Endothelial cell (in vitro differentiated cells): ENCODE results near the gene BMPR1B. TPM values are rescaled to one million over a fixed set of nuclear protein-coding genes. Genes with fewer than 3 reads are reported as not detected.

ENCODE experiments used
- DNase-seq: peaks from one replicate; pipeline ENCODE4 v3.0.0; 2021; ENCODE audit warnings: low spot score
- H3K27ac Mint-ChIP-seq: one replicate; pipeline ENCODE4 v1.8.0; 2021; ENCODE audit warnings: mixed read lengths, inconsistent platforms; ENCODE audit not compliant: unreplicated experiment
- H3K27me3 Mint-ChIP-seq: one replicate; pipeline ENCODE4 v1.8.0; 2021; ENCODE audit warnings: mild to moderate bottlenecking, moderate library complexity, mixed read lengths, inconsistent platforms; ENCODE audit not compliant: unreplicated experiment
- H3K36me3 Mint-ChIP-seq: one replicate; pipeline ENCODE4 v1.8.0; 2021; ENCODE audit warnings: mild to moderate bottlenecking, low read depth, mixed read lengths, inconsistent platforms; ENCODE audit not compliant: unreplicated experiment
- H3K4me1 Mint-ChIP-seq: one replicate; pipeline ENCODE4 v1.8.0; 2021; ENCODE audit warnings: mild to moderate bottlenecking, mixed read lengths, inconsistent platforms; ENCODE audit not compliant: unreplicated experiment
- H3K4me3 Mint-ChIP-seq: one replicate; pipeline ENCODE4 v1.8.0; 2021; ENCODE audit warnings: mild to moderate bottlenecking, mixed read lengths, inconsistent platforms; ENCODE audit not compliant: unreplicated experiment
- H3K9me3 Mint-ChIP-seq: one replicate; pipeline ENCODE4 v1.8.0; 2021; ENCODE audit warnings: mixed read lengths, inconsistent platforms; ENCODE audit not compliant: unreplicated experiment
- total RNA-seq: library from RNA; stranded (reverse); fragmentation: NEBNext Ultra II Directional; extraction: Animal tissue kit (Norgen Biotek cat#: 25700); gene quantifications from one replicate; pipeline ENCODE4 v1.2.1, GENCODE V29; 2021; ENCODE audit not compliant: unreplicated experiment
- TF ChIP-seq, protein P1 (sequence below): fragments of 200-600 bp; sonication (generic); IDR thresholded peaks from one replicate; pipeline ENCODE4 v1.5.0; 2021; ENCODE audit warnings: antibody characterized with exemption; ENCODE audit not compliant: unreplicated experiment

Gene BMPR1B
- total RNA-seq, 1 donor from 2014 or later: 5.4 TPM

DNA sequence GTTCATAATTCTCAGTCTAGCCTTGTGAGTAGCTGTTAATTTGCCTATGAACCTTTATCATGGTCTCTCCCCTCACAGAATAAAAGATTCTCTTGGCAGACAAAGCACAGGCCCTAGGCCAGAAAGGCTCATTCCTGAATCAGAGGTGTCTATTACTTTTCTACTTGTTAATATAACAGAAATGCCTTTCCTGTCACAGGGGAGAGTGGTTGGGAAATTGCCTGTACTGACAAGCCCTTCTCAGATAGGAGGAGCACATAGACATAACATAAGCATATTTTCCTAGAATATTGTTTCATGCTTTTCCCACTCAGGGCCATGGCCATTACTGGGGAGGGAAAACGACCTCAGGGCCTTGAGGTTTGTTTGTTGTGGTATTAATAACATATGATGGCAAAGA lies 308.3 kb downstream of the BMPR1B start:
- TF ChIP-seq, protein P1, sequence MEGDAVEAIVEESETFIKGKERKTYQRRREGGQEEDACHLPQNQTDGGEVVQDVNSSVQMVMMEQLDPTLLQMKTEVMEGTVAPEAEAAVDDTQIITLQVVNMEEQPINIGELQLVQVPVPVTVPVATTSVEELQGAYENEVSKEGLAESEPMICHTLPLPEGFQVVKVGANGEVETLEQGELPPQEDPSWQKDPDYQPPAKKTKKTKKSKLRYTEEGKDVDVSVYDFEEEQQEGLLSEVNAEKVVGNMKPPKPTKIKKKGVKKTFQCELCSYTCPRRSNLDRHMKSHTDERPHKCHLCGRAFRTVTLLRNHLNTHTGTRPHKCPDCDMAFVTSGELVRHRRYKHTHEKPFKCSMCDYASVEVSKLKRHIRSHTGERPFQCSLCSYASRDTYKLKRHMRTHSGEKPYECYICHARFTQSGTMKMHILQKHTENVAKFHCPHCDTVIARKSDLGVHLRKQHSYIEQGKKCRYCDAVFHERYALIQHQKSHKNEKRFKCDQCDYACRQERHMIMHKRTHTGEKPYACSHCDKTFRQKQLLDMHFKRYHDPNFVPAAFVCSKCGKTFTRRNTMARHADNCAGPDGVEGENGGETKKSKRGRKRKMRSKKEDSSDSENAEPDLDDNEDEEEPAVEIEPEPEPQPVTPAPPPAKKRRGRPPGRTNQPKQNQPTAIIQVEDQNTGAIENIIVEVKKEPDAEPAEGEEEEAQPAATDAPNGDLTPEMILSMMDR: no peak
- Mint-ChIP-seq H3K36me3 (no peaks in the 10 kb centered on the region), H3K4me3 (no peak overlapping the region), H3K9me3 (no peaks in the 10 kb centered on the region), H3K4me1 (peaks cover 30% of the 10 kb centered on the region), H3K27me3 (peaks cover 3% of the 10 kb centered on the region), H3K27ac (no peak overlapping the region)
- no peak for DNase-seq

DNA sequence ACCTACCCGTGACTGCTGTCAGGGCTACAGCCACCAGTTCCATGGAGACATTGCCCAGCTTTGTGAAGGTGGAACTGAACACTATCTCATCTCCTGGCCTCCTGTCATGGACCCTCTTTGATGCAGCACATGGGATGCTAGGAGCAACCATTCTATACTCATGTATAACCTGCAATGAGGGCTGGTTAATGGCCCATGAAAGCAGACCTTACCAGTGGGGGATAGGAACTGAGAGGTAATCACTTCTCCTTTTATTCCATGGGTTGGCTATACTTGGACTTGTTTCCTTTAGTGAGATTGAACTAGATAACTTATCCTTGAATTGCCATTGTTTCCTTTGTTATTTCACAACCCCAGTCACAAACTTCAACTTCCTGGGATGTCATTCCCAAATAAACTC lies 310.6 kb downstream of the BMPR1B start:
- Mint-ChIP-seq H3K9me3 (no peaks in the 10 kb centered on the region), H3K27ac (no peak overlapping the region), H3K4me1 (peaks cover 18% of the 10 kb centered on the region), H3K36me3 (no peaks in the 10 kb centered on the region), H3K27me3 (peaks cover 3% of the 10 kb centered on the region), H3K4me3 (no peak overlapping the region)
- TF ChIP-seq, protein P1: no peak
- no peak for DNase-seq

DNA sequence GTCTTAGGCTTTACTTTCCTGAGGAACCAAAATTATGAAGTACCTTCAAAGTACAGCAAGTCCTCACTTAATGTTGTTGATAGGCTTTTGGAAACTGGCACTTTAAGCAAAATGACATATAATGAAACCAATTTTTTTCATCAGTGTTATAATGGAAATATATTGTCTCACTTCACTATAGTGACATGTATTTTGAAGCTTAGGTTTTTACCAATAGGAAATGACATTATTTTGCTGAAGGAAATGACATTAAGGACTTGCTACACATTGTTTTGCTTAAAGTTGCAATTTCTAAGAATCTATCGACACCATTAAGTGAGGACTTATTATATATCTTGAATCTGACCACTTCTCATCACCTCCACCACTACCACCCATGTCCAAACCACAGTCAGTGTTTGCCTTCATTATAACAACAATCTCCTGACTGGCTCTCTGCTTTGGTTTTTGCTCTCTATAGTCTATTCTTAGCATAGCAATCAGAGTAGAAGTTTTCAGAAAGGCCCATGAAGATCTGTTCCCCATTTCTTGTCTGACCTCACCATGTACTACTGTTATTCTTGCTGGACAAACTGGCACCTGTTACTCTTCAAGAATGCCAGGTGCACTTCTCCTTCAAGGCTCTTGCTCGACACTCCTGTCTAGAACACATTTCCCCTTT lies 311.2 kb downstream of the BMPR1B start:
- Mint-ChIP-seq H3K4me1 (peaks cover 18% of the 10 kb centered on the region), H3K36me3 (no peaks in the 10 kb centered on the region), H3K4me3 (no peak overlapping the region), H3K27ac (no peak overlapping the region), H3K9me3 (no peaks in the 10 kb centered on the region), H3K27me3 (peaks cover 3% of the 10 kb centered on the region)
- DNase-seq: no peak
- TF ChIP-seq, protein P1: no peak

DNA sequence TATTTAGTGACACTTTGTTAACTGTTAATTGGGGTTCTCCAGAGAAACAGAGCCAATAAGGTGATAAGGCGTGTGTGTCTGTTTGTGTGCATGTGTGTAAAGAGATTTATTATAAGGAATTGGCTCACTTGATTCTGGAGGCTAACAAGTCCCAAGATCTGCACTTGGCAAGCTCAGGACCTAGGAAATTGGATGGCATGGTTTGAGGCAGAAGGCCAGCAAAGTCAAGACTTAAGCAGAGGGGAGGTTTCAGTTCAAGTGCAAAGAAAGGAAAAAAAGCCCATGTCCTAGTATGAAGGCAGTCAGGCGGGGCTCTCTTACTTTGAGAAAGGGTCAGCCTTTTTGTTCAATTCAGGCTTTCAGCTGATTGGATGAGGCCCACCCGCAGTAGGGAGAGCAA lies 314.1 kb downstream of the BMPR1B start:
- H3K27ac Mint-ChIP-seq: no peak overlapping the region
- peaks cover 18% of the 10 kb centered on the region for H3K4me1 Mint-ChIP-seq
- TF ChIP-seq, protein P1: no peak
- H3K4me3 Mint-ChIP-seq: no peak overlapping the region
- DNase-seq: no peak
- H3K27me3 Mint-ChIP-seq: peaks cover 3% of the 10 kb centered on the region
- H3K9me3 Mint-ChIP-seq: no peaks in the 10 kb centered on the region
- H3K36me3 Mint-ChIP-seq: no peaks in the 10 kb centered on the region

DNA sequence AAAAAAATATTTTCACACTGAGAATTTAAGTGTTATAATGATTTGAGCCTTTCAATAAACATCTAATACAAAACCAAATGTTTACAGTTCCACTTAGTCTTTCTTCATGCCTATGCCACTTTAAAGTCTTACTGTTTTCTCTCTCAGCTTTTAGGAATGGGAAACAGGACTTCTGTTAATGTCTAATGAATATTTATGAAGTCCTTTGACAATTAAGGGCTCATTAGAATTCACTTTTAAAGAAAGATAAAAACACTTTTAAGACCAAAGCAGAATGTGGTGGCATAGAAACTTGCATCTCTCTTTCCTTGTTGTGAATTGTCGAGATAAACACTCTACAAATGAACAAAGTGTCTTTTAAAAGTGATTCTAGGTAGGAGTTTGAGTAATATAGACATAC lies 315.9 kb downstream of the BMPR1B start:
- Mint-ChIP-seq H3K4me3 (no peak overlapping the region), H3K27me3 (peaks cover 3% of the 10 kb centered on the region), H3K27ac (no peak overlapping the region), H3K4me1 (peaks cover 12% of the 10 kb centered on the region), H3K36me3 (no peaks in the 10 kb centered on the region), H3K9me3 (no peaks in the 10 kb centered on the region)
- TF ChIP-seq, protein P1: no peak
- no peak for DNase-seq
